Superior temporal gyrus (tissue), 1 donor: ENCODE data around the gene KLHDC7A.
A peak's percentile ranks its signal among the peaks of the same experiment; 100 is the strongest.
"Not testable (repeated sequence)": the region's sequence is repeated elsewhere in the genome, so short reads cannot be mapped to it uniquely, and the experiment has no call there.

Experiments used
- DNase-seq: peaks from one replicate; pipeline ENCODE4 v3.0.0-alpha.2; 2016; ENCODE audit errors: extremely low spot score

The KLHDC7A gene

GRCh38 chr1:18480315-18481189 is at the start of gene KLHDC7A:
Gene KLHDC7A, plus strand, starts transcription at chr1:18480930. Its CDS starts 52 bp downstream, at chr1:18480982.
- DNase-seq = no peak

- no peak for DNase-seq
Observed at GRCh38 chr1:18434041-18434440, 46.7 kb upstream of the KLHDC7A start.

- DNase-seq = no peak
Observed at GRCh38 chr1:18440385-18441226, 40.1 kb upstream of the KLHDC7A start.

- no peak for DNase-seq
Observed at GRCh38 chr1:18443587-18444520, 36.9 kb upstream of the KLHDC7A start.

DNA sequence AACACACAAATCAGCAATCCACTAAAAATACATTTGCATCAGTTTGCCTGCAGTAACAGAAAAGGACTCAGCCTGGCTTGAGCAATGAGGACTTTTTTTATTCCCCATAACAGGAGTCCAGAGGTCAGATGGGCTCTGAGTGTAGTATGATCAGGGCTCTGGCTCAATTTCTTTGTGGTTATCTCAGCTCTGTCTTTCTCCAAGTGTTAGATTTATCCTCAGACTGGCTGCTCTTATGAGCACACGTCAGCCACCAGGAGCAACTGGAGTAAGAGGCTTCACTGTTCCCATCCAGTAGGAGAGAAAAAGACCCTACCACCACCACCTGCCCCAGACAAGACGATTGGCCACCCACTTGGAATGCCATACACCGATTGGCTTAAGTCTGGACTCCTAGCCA is 36.2 kb upstream of the KLHDC7A start:
- no peak for DNase-seq

DNA sequence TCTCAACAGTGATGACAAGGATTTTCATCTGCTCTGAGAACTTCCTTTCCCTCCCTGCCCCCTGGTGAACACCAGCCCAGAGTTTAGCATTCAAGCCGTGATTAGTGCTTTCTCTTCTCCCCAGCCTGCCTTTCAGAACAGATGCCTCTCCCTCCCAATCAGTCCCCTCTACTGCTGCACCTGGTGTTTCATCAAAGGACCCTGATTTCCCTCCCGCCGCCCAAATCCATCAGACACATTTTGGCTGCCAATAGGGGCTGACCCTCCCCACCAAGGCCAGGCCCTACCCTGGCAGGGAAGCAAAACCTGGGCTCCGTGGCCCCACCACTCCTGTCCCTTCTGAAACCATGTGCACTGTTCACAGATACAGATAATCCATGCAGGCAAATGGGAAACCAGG is 34.0 kb upstream of the KLHDC7A start:
- DNase-seq = no peak

DNA sequence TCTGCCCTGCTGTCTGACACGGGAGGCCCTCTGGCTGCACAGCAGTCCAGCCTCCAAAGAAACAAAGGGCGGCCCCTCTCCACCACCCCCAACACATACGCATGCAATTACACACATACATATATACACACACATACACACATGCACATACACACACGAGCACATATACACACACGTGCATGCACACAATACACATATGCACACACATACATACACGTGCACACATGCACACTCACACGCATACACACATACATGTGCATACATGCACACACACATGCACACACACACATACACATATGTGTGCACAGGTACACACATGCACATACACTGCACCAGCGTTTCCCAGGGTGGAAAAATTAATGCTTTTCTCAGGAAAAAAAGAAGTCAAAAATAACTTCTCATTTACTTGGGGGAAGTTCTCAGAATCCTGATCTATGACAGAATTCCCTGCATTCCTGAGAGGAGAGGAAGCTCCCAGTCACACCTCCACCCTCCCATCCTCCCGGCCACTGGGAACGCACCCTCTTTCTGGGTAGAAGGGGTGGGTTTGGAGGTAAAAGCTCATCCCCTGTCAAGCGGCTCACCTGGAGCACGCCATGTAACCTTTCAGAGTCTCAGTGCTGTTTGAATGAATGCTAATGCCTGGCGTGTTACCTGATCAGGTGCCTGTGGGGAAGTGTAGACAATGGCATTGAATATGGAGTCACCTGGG is 33.1 kb upstream of the KLHDC7A start:
- no peak for DNase-seq

DNA sequence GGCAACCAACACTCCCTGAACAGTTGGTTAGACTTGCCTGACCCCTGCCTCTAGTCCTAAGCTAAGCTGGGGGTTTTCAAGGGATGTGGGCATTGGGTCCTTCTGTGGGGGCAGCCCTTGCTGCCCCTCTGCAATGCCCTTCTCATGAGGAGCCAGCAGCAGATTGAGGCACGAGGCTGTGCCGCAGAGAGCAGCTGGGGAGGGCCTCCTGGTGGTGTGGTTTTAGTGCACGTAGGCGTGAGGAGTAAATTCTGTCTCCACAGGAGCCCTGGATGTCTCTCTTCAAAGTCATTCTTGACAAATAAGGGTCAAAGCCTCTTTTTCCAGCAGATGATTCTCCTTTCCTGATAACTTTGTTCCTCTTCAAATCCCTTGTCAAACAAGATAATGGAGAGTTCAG is 31.8 kb upstream of the KLHDC7A start:
- DNase-seq = no peak

DNA sequence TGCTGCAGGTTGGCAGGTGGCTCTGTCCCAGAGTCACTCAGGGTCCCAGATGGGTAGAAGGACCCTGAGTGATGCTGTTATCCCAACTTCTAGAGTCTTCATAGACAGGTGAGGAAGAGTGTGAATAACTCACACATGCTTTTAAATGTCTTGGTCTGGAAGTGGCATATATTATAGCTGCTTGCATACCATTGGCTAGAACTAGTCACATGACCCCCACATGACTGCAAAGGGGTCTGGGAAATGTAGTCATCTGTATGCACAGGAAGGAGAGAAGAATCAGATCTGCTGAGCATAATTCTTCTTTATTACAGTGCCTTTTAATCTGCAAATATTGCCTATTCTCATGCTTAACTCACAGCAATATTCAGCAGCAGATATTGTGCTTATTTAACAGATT is 28.2 kb upstream of the KLHDC7A start:
- DNase-seq = peak; percentile 14

- no peak for DNase-seq
Observed at GRCh38 chr1:18458133-18459092, 22.3 kb upstream of the KLHDC7A start.

DNA sequence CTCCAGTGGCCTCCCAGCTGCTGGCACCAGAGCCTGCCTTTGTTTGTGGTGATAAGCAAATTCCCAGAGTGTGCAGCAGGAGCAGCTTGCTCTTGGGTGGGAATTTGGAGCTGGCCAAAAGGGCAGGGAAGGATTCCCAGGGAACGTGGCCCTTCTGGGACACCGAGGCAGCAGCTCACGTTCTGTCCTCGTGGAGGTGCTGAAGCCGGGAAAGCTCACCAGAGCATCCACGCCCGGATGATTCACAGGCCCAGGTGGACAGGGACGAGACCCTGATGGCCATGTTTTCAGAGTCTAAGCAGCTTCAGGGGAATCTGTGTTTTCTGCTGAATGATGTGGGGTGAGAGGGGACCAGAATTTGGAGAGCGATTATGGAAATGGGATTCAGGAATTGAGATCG is 19.1 kb upstream of the KLHDC7A start:
- no peak for DNase-seq

DNA sequence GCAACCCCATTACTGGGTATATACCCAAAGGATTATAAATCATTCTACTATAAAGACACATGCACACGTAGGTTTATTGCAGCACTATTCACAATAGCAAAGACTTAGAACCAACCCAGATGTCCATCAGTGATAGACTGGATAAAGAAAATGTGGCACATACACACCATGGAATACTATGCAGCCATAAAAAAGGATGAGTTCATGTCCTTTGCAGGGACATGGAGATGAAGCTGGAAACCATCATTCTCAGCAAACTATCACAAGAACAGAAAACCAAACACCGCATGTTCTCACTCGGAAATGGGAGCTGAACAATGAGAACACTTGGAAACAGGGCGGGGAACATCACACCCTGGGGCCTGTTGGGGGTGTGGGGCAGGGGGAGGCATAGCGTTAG is 18.2 kb upstream of the KLHDC7A start:
- DNase-seq = not testable (repeated sequence)

- no peak for DNase-seq
Observed at GRCh38 chr1:18463063-18463462, 17.7 kb upstream of the KLHDC7A start.

DNA sequence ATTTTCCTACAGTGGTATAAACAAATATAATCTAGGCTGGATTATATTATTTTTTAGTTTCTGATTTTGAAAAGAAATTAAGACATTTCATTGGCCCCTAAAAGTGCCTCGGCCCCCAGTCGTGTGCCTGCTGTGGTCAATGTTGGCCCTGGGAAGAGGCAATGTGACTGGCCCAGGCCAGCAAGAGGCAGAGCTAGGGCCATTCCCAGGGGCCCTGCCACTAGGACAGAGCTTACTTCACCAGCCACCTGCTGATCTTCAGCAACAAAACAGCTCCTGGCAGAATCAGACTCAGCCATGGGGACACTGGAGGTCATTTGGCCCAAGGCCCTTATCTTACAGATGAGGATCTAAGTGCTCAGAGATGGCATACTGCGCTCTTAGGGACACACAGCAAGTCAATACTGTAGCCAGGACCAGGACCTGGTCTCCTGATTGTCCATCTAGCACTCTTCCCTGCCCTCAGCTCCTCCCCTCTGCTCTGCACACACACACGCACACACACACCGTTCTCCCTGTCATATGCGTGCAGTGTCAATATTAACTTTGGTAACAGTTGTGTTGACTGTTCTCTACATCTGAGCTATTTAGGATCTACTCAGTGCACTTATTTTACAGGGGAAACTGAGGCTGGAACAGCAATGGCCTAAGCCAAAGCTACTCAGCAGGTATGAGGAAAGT is 16.6 kb upstream of the KLHDC7A start:
- DNase-seq = no peak

GRCh38 chr1:18464665-18465050 is 16.1 kb upstream of the KLHDC7A start:
- no peak for DNase-seq

DNA sequence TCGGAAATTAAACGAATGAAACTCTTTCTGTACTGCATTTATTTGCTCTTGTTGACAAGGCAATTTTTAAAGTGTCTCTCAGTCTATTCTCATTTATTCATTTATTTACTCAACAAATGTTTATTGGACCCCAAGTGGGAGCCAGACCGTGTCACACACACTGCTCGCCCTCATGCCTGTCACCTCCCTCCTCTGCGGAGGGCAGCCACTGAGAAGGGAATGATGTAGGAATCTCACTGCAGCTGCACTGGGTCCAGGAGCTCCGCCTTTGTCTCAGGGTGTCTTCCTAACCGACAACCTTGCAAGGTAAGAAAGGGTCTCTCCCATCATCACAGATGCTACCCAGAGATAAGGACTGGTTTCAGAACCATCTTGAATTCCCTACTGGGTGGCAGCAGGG is 14.1 kb upstream of the KLHDC7A start:
- DNase-seq = no peak

DNA sequence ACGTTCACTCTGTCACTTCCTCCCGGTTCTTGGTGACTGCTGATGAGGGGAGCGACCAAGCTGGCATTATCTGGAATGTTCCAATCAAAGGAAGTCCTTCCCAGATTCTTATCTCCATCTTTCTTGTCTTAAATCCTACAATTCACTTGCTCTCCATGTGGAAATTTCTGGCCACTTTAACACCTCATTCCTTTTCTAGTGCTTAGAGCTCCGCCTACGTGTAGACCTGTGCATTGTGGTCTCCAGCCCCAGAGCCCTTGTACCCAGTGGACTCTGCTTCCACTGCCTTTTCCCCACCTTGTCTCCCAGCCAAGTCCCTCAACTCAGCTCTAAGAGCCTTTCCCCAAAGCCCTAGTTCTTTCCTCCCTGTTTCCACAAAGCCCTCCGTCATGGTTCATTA is 12.2 kb upstream of the KLHDC7A start:
- no peak for DNase-seq

DNA sequence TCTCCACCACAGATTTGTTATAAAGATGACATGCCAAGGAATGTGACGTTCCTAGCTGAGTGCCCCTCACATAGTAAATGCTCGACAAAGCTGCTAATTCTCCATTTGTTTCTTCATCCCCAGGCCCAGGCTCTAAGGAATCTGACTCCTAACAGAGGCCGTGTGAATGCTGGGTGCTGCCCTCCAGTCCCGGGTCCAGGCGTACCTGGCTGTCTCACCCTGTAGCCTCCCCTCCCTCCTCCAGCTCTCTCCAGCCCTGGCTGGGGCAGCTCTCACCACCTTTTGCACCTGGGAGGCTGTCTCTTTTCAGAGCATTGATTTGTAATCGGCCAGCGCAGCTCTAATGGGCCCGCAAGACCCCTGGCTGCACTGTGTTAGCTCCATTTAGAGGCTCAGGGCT is 11.2 kb upstream of the KLHDC7A start:
- no peak for DNase-seq

DNA sequence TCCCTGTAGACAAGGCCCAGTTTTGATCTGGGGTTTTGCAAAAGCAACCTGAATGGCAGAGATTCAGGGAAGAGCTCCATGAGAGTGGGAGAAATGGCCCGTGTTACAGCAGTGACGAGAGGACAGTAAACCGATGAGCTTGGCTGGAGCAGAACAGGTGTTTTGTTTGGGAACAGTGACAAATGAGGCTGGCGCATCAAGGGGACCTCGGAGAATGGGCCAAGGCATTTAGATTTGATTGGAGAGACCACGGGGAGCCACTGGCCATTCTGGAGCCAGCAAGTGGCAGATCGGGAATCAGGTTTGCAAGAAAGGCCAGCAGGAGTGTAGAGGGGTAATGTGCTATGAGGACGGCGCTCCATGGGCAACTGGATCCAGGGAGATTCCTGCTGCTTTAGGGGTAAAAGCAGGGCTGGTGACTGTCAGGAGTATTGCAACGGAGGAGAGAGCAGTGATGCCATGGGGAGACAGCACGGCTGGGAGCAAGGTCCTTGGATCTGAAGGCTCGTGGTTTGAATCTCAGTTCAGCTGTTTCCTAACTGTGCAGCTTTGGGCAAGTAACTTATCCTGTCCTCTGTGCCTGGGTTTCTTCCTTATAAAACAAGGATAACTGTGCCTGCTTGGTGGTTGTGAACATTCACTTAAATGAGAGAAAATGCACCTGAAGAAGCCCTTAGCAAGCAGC is 9.9 kb upstream of the KLHDC7A start:
- DNase-seq = no peak
